HEK293 (cell line): ENCODE data around the gene PRIMA1.

Experiments
- CTCF ChIA-PET: fragments of 350-600 bp; formaldehyde crosslinking; extraction: SDS; loops from one replicate; lab custom pipeline; 2021; ENCODE audit warnings: antibody characterized with exemption; lab: Yijun Ruan, JAX
- POLR2A ChIA-PET: fragments of 300-600 bp; formaldehyde crosslinking; extraction: SDS; loops from one replicate; lab custom pipeline; 2020; ENCODE audit warnings: antibody characterized with exemption, inconsistent platforms; lab: Yijun Ruan, JAX
- H3K27ac ChIP-seq: fragments of 200-500 bp; sonication (Bioruptor generic); 2 replicates; pipeline ENCODE4 v1.5.1; 2014; ENCODE audit warnings: low read depth, low read length, control low read depth, inconsistent platforms; ENCODE audit errors: extremely low read depth
- H3K36me3 ChIP-seq, 2 experiments: fragments of 200-500 bp in 1 of 2; sonication (Bioruptor generic) in 1 of 2; 1 replicate in 1 of 2; 2 replicates in 1 of 2; pipeline ENCODE4 v1.5.1; 2014 to 2017; ENCODE audit warnings: inconsistent platforms in 2 of 2, low read length in 2 of 2; ENCODE audit not compliant: control insufficient read depth in 2 of 2, insufficient read depth in 1 of 2
- H3K4me1 ChIP-seq: fragments of 200-500 bp; sonication (Bioruptor generic); 2 replicates; pipeline ENCODE4 v1.5.1; 2014; ENCODE audit warnings: mild to moderate bottlenecking, low read length, inconsistent platforms; ENCODE audit not compliant: control insufficient read depth, insufficient read depth
- H3K4me3 ChIP-seq: 2 replicates; pipeline ENCODE4 v1.5.1; 2011; ENCODE audit warnings: low read depth, mild to moderate bottlenecking, control low read depth, low read length, moderate library complexity
- H3K9me3 ChIP-seq: fragments of 200-500 bp; sonication (Bioruptor generic); 2 replicates; pipeline ENCODE4 v1.5.1; 2014; ENCODE audit warnings: low read depth, low read length, inconsistent platforms; ENCODE audit not compliant: control insufficient read depth, insufficient read depth
- BCL11B ChIP-seq: fragments of 450-650 bp; formaldehyde crosslinking; IDR thresholded peaks from 2 replicates; pipeline ENCODE4 v1.5.1; 2016; ENCODE audit warnings: low read depth, missing biosample characterization, missing genetic modification characterization
- KLF9 ChIP-seq: fragments of 450-650 bp; formaldehyde crosslinking; IDR thresholded peaks from 2 replicates; pipeline ENCODE4 v1.5.1; 2016; ENCODE audit warnings: missing biosample characterization, missing genetic modification characterization, low read depth
- SCRT2 ChIP-seq: fragments of 450-650 bp; formaldehyde crosslinking; IDR thresholded peaks from 2 replicates; pipeline ENCODE4 v1.5.1; 2016; ENCODE audit warnings: missing biosample characterization, missing genetic modification characterization
- SP7 ChIP-seq: fragments of 450-650 bp; formaldehyde crosslinking; IDR thresholded peaks from 2 replicates; pipeline ENCODE4 v1.5.1; 2016; ENCODE audit warnings: missing biosample characterization, missing genetic modification characterization
- ZBTB1 ChIP-seq: fragments of 450-650 bp; formaldehyde crosslinking; IDR thresholded peaks from 2 replicates; pipeline ENCODE4 v1.5.1; 2016; ENCODE audit warnings: missing biosample characterization, missing genetic modification characterization
- ZBTB17 ChIP-seq: fragments of 450-650 bp; formaldehyde crosslinking; IDR thresholded peaks from 2 replicates; pipeline ENCODE4 v1.5.1; 2016; ENCODE audit warnings: missing biosample characterization, missing genetic modification characterization
- ZNF132 ChIP-seq: fragments of 450-650 bp; formaldehyde crosslinking; IDR thresholded peaks from 2 replicates; pipeline ENCODE4 v1.5.1; 2017; ENCODE audit warnings: missing biosample characterization, missing genetic modification characterization, borderline replicate concordance
- ZNF175 ChIP-seq: fragments of 450-650 bp; formaldehyde crosslinking; IDR thresholded peaks from 2 replicates; pipeline ENCODE4 v1.5.1; 2016; ENCODE audit warnings: missing biosample characterization, missing genetic modification characterization
- ZNF366 ChIP-seq: fragments of 450-650 bp; formaldehyde crosslinking; conservative IDR thresholded peaks from 2 replicates; pipeline ENCODE4 v1.5.1; 2016; ENCODE audit warnings: missing biosample characterization, missing genetic modification characterization
- ZNF394 ChIP-seq: fragments of 450-650 bp; formaldehyde crosslinking; IDR thresholded peaks from 2 replicates; pipeline ENCODE4 v1.5.1; 2016; ENCODE audit warnings: missing biosample characterization, missing genetic modification characterization, mild to moderate bottlenecking, moderate library complexity, borderline replicate concordance
- ZNF48 ChIP-seq: fragments of 450-650 bp; formaldehyde crosslinking; IDR thresholded peaks from 2 replicates; pipeline ENCODE4 v1.5.1; 2016; ENCODE audit warnings: missing biosample characterization, missing genetic modification characterization
- ZNF530 ChIP-seq: fragments of 450-650 bp; formaldehyde crosslinking; IDR thresholded peaks from 2 replicates; pipeline ENCODE4 v1.5.1; 2016; ENCODE audit warnings: low read depth, missing biosample characterization, missing genetic modification characterization
- ZNF571 ChIP-seq: fragments of 450-650 bp; formaldehyde crosslinking; IDR thresholded peaks from 2 replicates; pipeline ENCODE4 v1.5.0; 2017; ENCODE audit warnings: missing biosample characterization, missing genetic modification characterization
- ZNF624 ChIP-seq: fragments of 450-650 bp; formaldehyde crosslinking; IDR thresholded peaks from 2 replicates; pipeline ENCODE4 v1.5.1; 2017; ENCODE audit warnings: missing biosample characterization, missing genetic modification characterization
- ZNF626 ChIP-seq: fragments of 450-650 bp; sonication (Bioruptor Pico); formaldehyde crosslinking; IDR thresholded peaks from 2 replicates; pipeline ENCODE4 v1.5.1; 2018; ENCODE audit warnings: missing biosample characterization, missing genetic modification characterization, inconsistent platforms
- ZNF664 ChIP-seq: fragments of 450-650 bp; formaldehyde crosslinking; IDR thresholded peaks from 2 replicates; pipeline ENCODE4 v1.5.1; 2016; ENCODE audit warnings: missing biosample characterization, missing genetic modification characterization
- ZNF701 ChIP-seq: fragments of 450-650 bp; formaldehyde crosslinking; IDR thresholded peaks from 2 replicates; pipeline ENCODE4 v1.5.1; 2016; ENCODE audit warnings: missing biosample characterization, missing genetic modification characterization
- ZNF76 ChIP-seq: fragments of 450-650 bp; formaldehyde crosslinking; IDR thresholded peaks from 2 replicates; pipeline ENCODE4; 2016; ENCODE audit warnings: low read depth, missing biosample characterization, missing genetic modification characterization, borderline replicate concordance
- ZNF776 ChIP-seq: fragments of 450-650 bp; formaldehyde crosslinking; IDR thresholded peaks from 2 replicates; pipeline ENCODE4 v1.5.0; 2017; ENCODE audit warnings: missing biosample characterization, missing genetic modification characterization, borderline replicate concordance
- ZNF777 ChIP-seq: fragments of 450-650 bp; formaldehyde crosslinking; IDR thresholded peaks from 2 replicates; pipeline ENCODE4 v1.5.1; 2017; ENCODE audit warnings: missing biosample characterization, missing genetic modification characterization, borderline replicate concordance
- ZNF837 ChIP-seq: fragments of 450-650 bp; formaldehyde crosslinking; IDR thresholded peaks from 2 replicates; pipeline ENCODE4 v1.5.1; 2016; ENCODE audit warnings: missing biosample characterization, missing genetic modification characterization
- ZNF843 ChIP-seq: fragments of 450-650 bp; formaldehyde crosslinking; IDR thresholded peaks from 2 replicates; pipeline ENCODE4 v1.5.1; 2016; ENCODE audit warnings: missing biosample characterization, missing genetic modification characterization
- ZSCAN16 ChIP-seq: fragments of 450-650 bp; formaldehyde crosslinking; IDR thresholded peaks from 2 replicates; pipeline ENCODE4 v1.5.1; 2016; ENCODE audit warnings: missing biosample characterization, missing genetic modification characterization
- TF ChIP-seq, protein P1 (sequence below): fragments of 450-650 bp; formaldehyde crosslinking; IDR thresholded peaks from 2 replicates; pipeline ENCODE4 v1.5.1; 2016; ENCODE audit warnings: missing biosample characterization, missing genetic modification characterization
- TF ChIP-seq, protein P2 (sequence below): fragments of 450-650 bp; formaldehyde crosslinking; IDR thresholded peaks from 2 replicates; pipeline ENCODE4 v1.5.1; 2016; ENCODE audit warnings: missing biosample characterization, missing genetic modification characterization
- TF ChIP-seq, protein P3 (sequence below): fragments of 450-650 bp; formaldehyde crosslinking; IDR thresholded peaks from 2 replicates; pipeline ENCODE4; 2016; ENCODE audit warnings: missing biosample characterization, missing genetic modification characterization
- TF ChIP-seq, protein P4 (sequence below): fragments of 450-650 bp; formaldehyde crosslinking; IDR thresholded peaks from 2 replicates; pipeline ENCODE4 v1.5.1; 2016; ENCODE audit warnings: missing biosample characterization, missing genetic modification characterization
- TF ChIP-seq, protein P5 (sequence below): fragments of 450-650 bp; formaldehyde crosslinking; IDR thresholded peaks from 2 replicates; pipeline ENCODE4 v1.5.1; 2016; ENCODE audit warnings: missing biosample characterization, missing genetic modification characterization

Gene PRIMA1

DNA sequence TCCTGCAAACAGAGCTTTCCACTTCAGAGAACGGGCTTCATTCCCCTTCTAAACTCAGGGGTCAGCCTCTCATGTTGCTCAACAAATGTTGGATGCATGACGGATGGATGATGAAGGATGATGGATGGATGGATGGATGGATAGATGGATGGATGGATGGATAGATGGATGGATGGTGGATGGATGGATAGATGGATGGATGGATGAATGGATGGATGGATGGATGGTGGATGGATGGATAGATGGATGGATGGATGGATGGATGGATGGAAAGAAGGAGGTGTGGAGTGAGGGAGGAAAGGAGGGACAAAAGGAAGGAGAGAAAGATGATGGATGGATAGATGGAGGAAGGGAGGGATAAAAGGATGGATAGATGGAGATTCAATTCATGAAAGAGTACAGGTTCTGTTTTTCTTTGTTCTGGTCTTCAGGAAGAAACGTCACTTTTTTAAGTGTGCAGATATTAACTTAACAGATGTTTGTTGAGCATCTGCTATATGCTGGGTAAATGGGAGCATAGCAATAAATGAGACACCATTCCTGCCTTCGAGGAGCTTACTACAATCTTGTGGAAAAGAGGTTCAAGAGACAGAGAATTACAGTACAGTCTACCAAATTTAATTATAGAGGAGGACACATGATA, 41.7 kb upstream of the PRIMA1 start:
- TF ChIP-seq, protein P1, sequence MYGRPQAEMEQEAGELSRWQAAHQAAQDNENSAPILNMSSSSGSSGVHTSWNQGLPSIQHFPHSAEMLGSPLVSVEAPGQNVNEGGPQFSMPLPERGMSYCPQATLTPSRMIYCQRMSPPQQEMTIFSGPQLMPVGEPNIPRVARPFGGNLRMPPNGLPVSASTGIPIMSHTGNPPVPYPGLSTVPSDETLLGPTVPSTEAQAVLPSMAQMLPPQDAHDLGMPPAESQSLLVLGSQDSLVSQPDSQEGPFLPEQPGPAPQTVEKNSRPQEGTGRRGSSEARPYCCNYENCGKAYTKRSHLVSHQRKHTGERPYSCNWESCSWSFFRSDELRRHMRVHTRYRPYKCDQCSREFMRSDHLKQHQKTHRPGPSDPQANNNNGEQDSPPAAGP (tag by site-specific recombination) = no peak
- no peak for TF ChIP-seq ZNF837
- TF ChIP-seq ZBTB1 (tag by site-specific recombination) = no peak
- no peak for TF ChIP-seq SP7 (tag by site-specific recombination)
- TF ChIP-seq ZNF843 (tag by site-specific recombination) = no peak
- no peak for TF ChIP-seq BCL11B (tag by site-specific recombination)
- no peak for TF ChIP-seq ZNF624 (tag by site-specific recombination)
- TF ChIP-seq, protein P2, sequence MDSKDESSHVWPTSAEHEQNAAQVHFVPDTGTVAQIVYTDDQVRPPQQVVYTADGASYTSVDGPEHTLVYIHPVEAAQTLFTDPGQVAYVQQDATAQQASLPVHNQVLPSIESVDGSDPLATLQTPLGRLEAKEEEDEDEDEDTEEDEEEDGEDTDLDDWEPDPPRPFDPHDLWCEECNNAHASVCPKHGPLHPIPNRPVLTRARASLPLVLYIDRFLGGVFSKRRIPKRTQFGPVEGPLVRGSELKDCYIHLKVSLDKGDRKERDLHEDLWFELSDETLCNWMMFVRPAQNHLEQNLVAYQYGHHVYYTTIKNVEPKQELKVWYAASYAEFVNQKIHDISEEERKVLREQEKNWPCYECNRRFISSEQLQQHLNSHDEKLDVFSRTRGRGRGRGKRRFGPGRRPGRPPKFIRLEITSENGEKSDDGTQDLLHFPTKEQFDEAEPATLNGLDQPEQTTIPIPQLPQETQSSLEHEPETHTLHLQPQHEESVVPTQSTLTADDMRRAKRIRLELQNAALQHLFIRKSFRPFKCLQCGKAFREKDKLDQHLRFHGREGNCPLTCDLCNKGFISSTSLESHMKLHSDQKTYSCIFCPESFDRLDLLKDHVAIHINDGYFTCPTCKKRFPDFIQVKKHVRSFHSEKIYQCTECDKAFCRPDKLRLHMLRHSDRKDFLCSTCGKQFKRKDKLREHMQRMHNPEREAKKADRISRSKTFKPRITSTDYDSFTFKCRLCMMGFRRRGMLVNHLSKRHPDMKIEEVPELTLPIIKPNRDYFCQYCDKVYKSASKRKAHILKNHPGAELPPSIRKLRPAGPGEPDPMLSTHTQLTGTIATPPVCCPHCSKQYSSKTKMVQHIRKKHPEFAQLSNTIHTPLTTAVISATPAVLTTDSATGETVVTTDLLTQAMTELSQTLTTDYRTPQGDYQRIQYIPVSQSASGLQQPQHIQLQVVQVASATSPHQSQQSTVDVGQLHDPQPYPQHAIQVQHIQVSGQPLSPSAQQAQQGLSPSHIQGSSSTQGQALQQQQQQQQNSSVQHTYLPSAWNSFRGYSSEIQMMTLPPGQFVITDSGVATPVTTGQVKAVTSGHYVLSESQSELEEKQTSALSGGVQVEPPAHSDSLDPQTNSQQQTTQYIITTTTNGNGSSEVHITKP (tag by site-specific recombination) = no peak
- TF ChIP-seq KLF9 = no peak
- no peak for TF ChIP-seq ZNF76 (tag by site-specific recombination)
- TF ChIP-seq ZNF664 (tag by site-specific recombination) = peak; percentile 87
- TF ChIP-seq, protein P3, sequence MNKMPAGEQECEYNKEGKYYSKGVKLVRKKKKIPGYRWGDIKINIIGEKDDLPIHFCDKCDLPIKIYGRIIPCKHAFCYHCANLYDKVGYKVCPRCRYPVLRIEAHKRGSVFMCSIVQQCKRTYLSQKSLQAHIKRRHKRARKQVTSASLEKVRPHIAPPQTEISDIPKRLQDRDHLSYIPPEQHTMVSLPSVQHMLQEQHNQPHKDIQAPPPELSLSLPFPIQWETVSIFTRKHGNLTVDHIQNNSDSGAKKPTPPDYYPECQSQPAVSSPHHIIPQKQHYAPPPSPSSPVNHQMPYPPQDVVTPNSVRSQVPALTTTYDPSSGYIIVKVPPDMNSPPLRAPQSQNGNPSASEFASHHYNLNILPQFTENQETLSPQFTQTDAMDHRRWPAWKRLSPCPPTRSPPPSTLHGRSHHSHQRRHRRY (tag by site-specific recombination) = no peak
- TF ChIP-seq ZNF175 (tag by site-specific recombination) = no peak
- TF ChIP-seq ZSCAN16 (tag by site-specific recombination) = no peak
- no peak for TF ChIP-seq ZNF777 (tag by site-specific recombination)
- TF ChIP-seq ZNF530 (tag by site-specific recombination) = no peak
- TF ChIP-seq, protein P4, sequence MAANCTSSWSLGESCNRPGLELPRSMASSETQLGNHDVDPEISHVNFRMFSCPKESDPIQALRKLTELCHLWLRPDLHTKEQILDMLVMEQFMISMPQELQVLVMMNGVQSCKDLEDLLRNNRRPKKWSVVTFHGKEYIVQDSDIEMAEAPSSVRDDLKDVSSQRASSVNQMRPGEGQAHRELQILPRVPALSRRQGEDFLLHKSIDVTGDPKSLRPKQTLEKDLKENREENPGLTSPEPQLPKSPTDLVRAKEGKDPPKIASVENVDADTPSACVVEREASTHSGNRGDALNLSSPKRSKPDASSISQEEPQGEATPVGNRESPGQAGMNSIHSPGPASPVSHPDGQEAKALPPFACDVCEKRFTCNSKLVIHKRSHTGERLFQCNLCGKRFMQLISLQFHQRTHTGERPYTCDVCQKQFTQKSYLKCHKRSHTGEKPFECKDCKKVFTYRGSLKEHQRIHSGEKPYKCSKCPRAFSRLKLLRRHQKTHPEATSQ (tag by site-specific recombination) = no peak
- no peak for TF ChIP-seq ZNF132 (tag by site-specific recombination)
- TF ChIP-seq ZNF394 (tag by site-specific recombination) = no peak
- peak; percentile 95 for TF ChIP-seq ZBTB17 (tag by site-specific recombination)
- no peak for TF ChIP-seq ZNF701 (tag by site-specific recombination)
- TF ChIP-seq ZNF776 = 0 out of 2 replicates have a peak, but pooled peaks have one; percentile 28
- no peak for TF ChIP-seq ZNF48 (tag by site-specific recombination)
- no peak for TF ChIP-seq ZNF571
- TF ChIP-seq, protein P5, sequence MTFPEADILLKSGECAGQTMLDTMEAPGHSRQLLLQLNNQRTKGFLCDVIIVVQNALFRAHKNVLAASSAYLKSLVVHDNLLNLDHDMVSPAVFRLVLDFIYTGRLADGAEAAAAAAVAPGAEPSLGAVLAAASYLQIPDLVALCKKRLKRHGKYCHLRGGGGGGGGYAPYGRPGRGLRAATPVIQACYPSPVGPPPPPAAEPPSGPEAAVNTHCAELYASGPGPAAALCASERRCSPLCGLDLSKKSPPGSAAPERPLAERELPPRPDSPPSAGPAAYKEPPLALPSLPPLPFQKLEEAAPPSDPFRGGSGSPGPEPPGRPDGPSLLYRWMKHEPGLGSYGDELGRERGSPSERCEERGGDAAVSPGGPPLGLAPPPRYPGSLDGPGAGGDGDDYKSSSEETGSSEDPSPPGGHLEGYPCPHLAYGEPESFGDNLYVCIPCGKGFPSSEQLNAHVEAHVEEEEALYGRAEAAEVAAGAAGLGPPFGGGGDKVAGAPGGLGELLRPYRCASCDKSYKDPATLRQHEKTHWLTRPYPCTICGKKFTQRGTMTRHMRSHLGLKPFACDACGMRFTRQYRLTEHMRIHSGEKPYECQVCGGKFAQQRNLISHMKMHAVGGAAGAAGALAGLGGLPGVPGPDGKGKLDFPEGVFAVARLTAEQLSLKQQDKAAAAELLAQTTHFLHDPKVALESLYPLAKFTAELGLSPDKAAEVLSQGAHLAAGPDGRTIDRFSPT (tag by site-specific recombination) = no peak
- no peak for TF ChIP-seq SCRT2
- TF ChIP-seq ZNF366 (tag by site-specific recombination) = peak; percentile 100
- no peak for TF ChIP-seq ZNF626
- Histone ChIP-seq H3K27ac (no peak overlapping the region), H3K4me1 (no peaks in the 10 kb centered on the region), H3K9me3 (no peaks in the 10 kb centered on the region), H3K4me3 (no peak overlapping the region), H3K36me3 (no peaks in the 10 kb centered on the region)
- ChIA-PET CTCF (no interaction called here), POLR2A (no interaction called here)
